ENCODE measurements around the gene FGD1. TPM values are rescaled to one million over a fixed set of nuclear protein-coding genes. Genes with fewer than 3 reads are reported as not detected.

Gene FGD1
- total and polyA plus RNA-seq, 2 experiments from 2014 or later, result 11.8 to 24.9 TPM

DNA sequence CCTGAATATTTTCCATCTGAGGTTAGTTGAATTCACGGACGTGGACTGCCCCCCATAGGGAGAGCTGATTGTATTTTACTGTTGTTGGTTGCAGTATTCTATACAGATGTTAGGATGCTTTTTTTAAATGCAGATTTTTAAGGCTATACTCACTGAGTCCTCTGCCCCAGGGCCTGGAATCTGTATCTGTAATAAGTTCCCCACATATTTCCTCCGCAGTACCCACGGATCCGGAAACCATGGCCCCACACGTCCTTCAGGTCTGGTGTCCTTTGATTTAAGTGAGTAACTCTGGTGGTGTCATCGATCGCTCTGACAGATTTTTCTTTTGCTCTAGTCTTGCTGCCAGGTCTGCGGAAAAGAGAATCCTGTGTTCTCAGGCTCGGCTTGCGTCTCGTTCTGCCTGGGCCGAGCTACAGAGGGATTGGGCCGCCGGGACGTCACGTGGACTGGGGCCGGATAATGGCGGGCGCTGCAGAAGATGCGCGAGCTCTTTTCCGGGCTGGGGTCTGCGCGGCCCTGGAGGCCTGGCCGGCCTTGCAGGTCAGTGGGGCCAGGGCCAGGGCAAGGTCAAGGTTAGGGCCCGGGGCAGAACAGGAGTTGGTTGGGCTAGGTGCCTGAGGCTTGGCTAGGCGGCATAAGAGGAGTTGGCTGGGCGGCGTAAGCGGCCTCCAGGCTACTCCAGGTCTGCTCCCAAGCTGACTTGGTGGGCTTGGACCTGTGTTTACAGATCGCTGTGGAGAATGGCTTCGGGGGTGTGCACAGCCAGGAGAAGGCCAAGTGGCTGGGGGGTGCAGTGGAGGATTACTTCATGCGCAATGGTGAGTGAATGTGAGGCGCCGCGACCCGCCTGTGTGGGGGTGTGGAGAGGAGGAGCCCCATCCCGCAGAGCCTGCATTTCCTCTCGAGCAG, 55.8 kb downstream of the FGD1 start, which contains the start of gene TSR2:
Gene TSR2 (plus strand): TSS at position 445 of the 912 bp plus-strand sequence. CDS start 18 bp downstream, at position 463.
- H3K79me2 ChIP-seq (replicated peaks; ENCODE audit: insufficient read depth), result peaks cover 26% of the 10 kb centered on the region
- Mint-ChIP-seq H3K9me3 (no peaks in the 10 kb centered on the region; the same call in 2 of the 3 replicates), H3K4me3 (peak within 1 kb of the TSS; percentile 96), H3K4me1 (peaks cover 16% of the 10 kb centered on the region), H3K27me3 (ENCODE audit: insufficient read depth, low read depth, poor library complexity) (peaks cover 8% of the 10 kb centered on the region), H3K27ac (peak within 1 kb of the TSS; percentile 86), H3K36me3 (ENCODE audit: low read depth) (peaks cover 27% of the 10 kb centered on the region)
- ATAC-seq (peak; percentile 94), DNase-seq (ENCODE audit: low spot score) (peak; percentile 87)
- no peaks in the 10 kb centered on the region for H3K36me3 ChIP-seq (ENCODE audit: insufficient read depth)
- H3K4me3 ChIP-seq, result peak within 1 kb of the TSS; percentile 78
- H3K27ac ChIP-seq (ENCODE audit: low read depth), result no peak within 1 kb of the TSS
- 0 out of 2 replicates have a peak, but pooled peaks cover 3% of the 10 kb centered on the region for H4K20me1 ChIP-seq (replicated peaks; ENCODE audit: insufficient read depth)
- no peaks in the 10 kb centered on the region for H3K9me2 ChIP-seq (ENCODE audit: insufficient read depth)
- no peaks in the 10 kb centered on the region for H3K27me3 ChIP-seq (ENCODE audit: insufficient read depth)
- peak within 1 kb of the TSS; percentile 92 for H3K4me2 ChIP-seq
- H2AFZ ChIP-seq, result no peak within 1 kb of the TSS
- H3K4me1 ChIP-seq (ENCODE audit: insufficient read depth), result no peaks in the 10 kb centered on the region
- TF ChIP-seq ZNF114 (CRISPR knock-in tag; IDR thresholded peaks at IDR 0.05), result no peak
- TF ChIP-seq, protein P1, sequence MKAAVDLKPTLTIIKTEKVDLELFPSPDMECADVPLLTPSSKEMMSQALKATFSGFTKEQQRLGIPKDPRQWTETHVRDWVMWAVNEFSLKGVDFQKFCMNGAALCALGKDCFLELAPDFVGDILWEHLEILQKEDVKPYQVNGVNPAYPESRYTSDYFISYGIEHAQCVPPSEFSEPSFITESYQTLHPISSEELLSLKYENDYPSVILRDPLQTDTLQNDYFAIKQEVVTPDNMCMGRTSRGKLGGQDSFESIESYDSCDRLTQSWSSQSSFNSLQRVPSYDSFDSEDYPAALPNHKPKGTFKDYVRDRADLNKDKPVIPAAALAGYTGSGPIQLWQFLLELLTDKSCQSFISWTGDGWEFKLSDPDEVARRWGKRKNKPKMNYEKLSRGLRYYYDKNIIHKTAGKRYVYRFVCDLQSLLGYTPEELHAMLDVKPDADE (IDR thresholded peaks at IDR 0.05), result peak; percentile 54
- no peak for TF ChIP-seq NANOG (IDR thresholded peaks at IDR 0.05; ENCODE audit: borderline replicate concordance)
- TF ChIP-seq CREB1 (CRISPR knock-in tag; IDR thresholded peaks at IDR 0.05; ENCODE audit: low read depth), result no peak
- no peak for TF ChIP-seq EZH2 (IDR thresholded peaks at IDR 0.05; ENCODE audit: low read depth, unreplicated experiment)
- no peak for TF ChIP-seq JUNB (IDR thresholded peaks at IDR 0.05; ENCODE audit: unreplicated experiment)
- TF ChIP-seq ZNF331 (CRISPR knock-in tag; IDR thresholded peaks at IDR 0.05; ENCODE audit: low read depth), result no peak
- TF ChIP-seq EZH2phosphoT487 (IDR thresholded peaks at IDR 0.05; ENCODE audit: unreplicated experiment), result no peak
- TF ChIP-seq, protein P2, sequence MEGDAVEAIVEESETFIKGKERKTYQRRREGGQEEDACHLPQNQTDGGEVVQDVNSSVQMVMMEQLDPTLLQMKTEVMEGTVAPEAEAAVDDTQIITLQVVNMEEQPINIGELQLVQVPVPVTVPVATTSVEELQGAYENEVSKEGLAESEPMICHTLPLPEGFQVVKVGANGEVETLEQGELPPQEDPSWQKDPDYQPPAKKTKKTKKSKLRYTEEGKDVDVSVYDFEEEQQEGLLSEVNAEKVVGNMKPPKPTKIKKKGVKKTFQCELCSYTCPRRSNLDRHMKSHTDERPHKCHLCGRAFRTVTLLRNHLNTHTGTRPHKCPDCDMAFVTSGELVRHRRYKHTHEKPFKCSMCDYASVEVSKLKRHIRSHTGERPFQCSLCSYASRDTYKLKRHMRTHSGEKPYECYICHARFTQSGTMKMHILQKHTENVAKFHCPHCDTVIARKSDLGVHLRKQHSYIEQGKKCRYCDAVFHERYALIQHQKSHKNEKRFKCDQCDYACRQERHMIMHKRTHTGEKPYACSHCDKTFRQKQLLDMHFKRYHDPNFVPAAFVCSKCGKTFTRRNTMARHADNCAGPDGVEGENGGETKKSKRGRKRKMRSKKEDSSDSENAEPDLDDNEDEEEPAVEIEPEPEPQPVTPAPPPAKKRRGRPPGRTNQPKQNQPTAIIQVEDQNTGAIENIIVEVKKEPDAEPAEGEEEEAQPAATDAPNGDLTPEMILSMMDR (conservative IDR thresholded peaks at IDR 0.05; ENCODE audit: low read depth in 2 of 2), result peak in 1 of 2 experiments; percentile 36; a peak in 2 of 4 replicates
- TF ChIP-seq STAT1 (IDR thresholded peaks at IDR 0.05; ENCODE audit: unreplicated experiment), result no peak
- TF ChIP-seq, protein P3, sequence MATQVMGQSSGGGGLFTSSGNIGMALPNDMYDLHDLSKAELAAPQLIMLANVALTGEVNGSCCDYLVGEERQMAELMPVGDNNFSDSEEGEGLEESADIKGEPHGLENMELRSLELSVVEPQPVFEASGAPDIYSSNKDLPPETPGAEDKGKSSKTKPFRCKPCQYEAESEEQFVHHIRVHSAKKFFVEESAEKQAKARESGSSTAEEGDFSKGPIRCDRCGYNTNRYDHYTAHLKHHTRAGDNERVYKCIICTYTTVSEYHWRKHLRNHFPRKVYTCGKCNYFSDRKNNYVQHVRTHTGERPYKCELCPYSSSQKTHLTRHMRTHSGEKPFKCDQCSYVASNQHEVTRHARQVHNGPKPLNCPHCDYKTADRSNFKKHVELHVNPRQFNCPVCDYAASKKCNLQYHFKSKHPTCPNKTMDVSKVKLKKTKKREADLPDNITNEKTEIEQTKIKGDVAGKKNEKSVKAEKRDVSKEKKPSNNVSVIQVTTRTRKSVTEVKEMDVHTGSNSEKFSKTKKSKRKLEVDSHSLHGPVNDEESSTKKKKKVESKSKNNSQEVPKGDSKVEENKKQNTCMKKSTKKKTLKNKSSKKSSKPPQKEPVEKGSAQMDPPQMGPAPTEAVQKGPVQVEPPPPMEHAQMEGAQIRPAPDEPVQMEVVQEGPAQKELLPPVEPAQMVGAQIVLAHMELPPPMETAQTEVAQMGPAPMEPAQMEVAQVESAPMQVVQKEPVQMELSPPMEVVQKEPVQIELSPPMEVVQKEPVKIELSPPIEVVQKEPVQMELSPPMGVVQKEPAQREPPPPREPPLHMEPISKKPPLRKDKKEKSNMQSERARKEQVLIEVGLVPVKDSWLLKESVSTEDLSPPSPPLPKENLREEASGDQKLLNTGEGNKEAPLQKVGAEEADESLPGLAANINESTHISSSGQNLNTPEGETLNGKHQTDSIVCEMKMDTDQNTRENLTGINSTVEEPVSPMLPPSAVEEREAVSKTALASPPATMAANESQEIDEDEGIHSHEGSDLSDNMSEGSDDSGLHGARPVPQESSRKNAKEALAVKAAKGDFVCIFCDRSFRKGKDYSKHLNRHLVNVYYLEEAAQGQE (IDR thresholded peaks at IDR 0.05; ENCODE audit: unreplicated experiment), result no peak
- TF ChIP-seq, protein P4, sequence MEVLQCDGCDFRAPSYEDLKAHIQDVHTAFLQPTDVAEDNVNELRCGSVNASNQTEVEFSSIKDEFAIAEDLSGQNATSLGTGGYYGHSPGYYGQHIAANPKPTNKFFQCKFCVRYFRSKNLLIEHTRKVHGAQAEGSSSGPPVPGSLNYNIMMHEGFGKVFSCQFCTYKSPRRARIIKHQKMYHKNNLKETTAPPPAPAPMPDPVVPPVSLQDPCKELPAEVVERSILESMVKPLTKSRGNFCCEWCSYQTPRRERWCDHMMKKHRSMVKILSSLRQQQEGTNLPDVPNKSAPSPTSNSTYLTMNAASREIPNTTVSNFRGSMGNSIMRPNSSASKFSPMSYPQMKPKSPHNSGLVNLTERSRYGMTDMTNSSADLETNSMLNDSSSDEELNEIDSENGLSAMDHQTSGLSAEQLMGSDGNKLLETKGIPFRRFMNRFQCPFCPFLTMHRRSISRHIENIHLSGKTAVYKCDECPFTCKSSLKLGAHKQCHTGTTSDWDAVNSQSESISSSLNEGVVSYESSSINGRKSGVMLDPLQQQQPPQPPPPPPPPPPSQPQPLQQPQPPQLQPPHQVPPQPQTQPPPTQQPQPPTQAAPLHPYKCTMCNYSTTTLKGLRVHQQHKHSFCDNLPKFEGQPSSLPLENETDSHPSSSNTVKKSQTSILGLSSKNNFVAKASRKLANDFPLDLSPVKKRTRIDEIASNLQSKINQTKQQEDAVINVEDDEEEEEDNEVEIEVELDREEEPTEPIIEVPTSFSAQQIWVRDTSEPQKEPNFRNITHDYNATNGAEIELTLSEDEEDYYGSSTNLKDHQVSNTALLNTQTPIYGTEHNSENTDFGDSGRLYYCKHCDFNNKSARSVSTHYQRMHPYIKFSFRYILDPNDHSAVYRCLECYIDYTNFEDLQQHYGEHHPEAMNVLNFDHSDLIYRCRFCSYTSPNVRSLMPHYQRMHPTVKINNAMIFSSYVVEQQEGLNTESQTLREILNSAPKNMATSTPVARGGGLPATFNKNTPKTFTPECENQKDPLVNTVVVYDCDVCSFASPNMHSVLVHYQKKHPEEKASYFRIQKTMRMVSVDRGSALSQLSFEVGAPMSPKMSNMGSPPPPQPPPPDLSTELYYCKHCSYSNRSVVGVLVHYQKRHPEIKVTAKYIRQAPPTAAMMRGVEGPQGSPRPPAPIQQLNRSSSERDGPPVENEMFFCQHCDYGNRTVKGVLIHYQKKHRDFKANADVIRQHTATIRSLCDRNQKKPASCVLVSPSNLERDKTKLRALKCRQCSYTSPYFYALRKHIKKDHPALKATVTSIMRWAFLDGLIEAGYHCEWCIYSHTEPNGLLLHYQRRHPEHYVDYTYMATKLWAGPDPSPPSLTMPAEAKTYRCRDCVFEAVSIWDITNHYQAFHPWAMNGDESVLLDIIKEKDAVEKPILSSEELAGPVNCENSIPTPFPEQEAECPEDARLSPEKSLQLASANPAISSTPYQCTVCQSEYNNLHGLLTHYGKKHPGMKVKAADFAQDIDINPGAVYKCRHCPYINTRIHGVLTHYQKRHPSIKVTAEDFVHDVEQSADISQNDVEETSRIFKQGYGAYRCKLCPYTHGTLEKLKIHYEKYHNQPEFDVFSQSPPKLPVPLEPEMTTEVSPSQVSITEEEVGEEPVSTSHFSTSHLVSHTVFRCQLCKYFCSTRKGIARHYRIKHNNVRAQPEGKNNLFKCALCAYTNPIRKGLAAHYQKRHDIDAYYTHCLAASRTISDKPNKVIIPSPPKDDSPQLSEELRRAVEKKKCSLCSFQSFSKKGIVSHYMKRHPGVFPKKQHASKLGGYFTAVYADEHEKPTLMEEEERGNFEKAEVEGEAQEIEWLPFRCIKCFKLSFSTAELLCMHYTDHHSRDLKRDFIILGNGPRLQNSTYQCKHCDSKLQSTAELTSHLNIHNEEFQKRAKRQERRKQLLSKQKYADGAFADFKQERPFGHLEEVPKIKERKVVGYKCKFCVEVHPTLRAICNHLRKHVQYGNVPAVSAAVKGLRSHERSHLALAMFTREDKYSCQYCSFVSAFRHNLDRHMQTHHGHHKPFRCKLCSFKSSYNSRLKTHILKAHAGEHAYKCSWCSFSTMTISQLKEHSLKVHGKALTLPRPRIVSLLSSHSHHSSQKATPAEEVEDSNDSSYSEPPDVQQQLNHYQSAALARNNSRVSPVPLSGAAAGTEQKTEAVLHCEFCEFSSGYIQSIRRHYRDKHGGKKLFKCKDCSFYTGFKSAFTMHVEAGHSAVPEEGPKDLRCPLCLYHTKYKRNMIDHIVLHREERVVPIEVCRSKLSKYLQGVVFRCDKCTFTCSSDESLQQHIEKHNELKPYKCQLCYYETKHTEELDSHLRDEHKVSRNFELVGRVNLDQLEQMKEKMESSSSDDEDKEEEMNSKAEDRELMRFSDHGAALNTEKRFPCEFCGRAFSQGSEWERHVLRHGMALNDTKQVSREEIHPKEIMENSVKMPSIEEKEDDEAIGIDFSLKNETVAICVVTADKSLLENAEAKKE (CRISPR knock-in tag; IDR thresholded peaks at IDR 0.05), result no peak
- TF ChIP-seq POLR2AphosphoS5 (IDR thresholded peaks at IDR 0.05; ENCODE audit: low read depth), result 0 out of 2 replicates have a peak, but pooled peaks have one; percentile 28
- no peaks in the 10 kb centered on the region for H3F3A ChIP-seq (replicated peaks; ENCODE audit: low read depth)

Data from GM23338 (cell line).